Measurements from ENCODE around the gene TMOD1.

DNA sequence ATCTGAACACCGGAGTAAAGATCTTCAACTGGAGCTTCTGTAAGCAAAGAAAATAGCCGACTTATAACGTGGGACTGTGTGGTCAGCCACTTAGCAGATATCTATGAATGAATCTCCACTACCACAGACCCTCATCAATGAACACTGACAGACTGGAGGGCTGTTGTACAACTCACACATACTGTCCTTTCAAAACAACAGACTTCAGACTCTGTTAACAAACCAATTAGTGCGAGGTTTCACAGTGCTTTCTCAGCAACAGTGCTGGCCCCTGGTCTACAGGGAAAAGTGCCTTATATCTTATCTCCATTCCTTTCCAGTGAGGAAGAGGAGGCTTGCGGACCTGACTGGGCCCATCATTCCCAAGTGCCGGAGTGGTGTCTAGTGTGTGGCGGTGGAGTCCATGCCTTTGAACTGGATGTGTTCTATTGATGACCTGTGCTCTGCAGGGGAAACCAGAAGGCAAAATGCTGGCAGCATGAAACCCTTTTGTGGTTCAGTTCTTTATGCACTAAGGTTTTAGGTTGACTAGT is 97.9 kb downstream of the TMOD1 start:
- TF ChIP-seq, protein P1, sequence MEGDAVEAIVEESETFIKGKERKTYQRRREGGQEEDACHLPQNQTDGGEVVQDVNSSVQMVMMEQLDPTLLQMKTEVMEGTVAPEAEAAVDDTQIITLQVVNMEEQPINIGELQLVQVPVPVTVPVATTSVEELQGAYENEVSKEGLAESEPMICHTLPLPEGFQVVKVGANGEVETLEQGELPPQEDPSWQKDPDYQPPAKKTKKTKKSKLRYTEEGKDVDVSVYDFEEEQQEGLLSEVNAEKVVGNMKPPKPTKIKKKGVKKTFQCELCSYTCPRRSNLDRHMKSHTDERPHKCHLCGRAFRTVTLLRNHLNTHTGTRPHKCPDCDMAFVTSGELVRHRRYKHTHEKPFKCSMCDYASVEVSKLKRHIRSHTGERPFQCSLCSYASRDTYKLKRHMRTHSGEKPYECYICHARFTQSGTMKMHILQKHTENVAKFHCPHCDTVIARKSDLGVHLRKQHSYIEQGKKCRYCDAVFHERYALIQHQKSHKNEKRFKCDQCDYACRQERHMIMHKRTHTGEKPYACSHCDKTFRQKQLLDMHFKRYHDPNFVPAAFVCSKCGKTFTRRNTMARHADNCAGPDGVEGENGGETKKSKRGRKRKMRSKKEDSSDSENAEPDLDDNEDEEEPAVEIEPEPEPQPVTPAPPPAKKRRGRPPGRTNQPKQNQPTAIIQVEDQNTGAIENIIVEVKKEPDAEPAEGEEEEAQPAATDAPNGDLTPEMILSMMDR (IDR thresholded peaks at IDR 0.05): no peak
- no peak for TF ChIP-seq POLR2A (IDR thresholded peaks at IDR 0.05)
